Colon (tissue), 2 donors: ENCODE results near the gene TXLNB.
"Not testable (repeated sequence)": the region's sequence is repeated elsewhere in the genome, so short reads cannot be mapped to it uniquely, and the experiment has no call there.

Source experiments
- FAIRE-seq: peaks from 2 replicates; lab custom pipeline; 2012; peaks lifted over from hg19 to GRCh38; lab: Jason Lieb, UNC
- donor health status: control.
- donor health status: control.

TXLNB gene

DNA sequence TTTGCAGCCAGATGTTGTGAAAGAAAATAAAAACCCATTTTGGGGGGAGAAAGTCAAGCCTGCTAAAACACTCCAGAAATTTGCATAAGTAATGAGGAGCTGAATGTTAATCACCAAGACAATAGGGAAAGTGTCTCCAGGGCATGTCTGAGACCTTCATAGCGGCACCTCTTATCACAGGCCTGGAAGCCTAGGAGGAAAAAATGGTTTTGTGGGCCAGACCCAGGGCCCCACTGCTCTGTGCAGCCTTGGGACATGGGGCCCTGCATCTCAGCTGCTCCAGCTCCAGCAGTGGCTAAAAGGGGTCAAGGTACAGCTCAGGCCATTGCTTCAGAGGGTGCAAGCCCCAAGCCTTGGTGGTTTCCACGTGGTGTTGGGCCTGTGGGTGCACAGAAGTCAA is 57.6 kb downstream of the TXLNB start:
- not testable (repeated sequence) for FAIRE-seq

DNA sequence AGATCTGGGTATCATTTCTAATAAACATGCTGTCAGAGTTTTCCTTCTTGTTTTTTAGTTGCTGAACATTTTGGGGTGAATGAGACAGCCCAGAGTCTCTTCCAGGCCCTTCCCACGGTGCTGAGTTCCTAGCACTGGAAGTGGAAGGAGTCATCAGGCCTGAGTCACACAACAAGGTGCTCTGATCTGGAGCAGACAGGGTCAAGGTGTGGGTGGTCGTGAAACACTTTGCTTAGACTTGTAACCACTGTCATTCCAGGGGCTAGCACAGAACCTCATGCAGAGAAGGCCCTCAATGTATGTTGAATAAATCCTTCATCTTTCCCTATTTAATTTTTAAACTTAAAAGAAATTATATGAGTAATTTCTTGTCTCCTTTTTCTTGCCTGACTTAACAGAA is 60.6 kb downstream of the TXLNB start:
- FAIRE-seq: no peak

DNA sequence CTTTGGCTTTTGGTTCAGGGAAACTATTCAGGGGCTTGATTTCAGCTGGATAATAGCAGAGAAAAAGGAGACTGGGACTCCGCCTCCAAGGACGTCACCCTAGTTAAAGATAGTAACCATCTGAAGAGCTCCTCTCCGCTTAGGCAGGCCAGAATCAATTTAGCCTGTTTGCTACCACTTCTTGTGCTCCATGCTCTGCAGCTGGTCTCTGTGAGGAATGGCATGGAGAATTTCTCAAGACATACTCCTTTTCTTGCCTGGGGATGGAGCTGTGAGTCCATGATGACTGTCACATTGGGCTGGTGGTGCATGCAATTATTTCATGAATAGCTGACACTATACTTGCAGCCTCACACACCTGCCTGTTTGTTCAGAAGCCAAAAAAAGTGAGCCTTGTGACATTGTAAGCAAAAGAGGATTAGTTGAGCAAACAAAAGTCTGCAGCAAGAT is 61.4 kb downstream of the TXLNB start:
- FAIRE-seq: no peak

DNA sequence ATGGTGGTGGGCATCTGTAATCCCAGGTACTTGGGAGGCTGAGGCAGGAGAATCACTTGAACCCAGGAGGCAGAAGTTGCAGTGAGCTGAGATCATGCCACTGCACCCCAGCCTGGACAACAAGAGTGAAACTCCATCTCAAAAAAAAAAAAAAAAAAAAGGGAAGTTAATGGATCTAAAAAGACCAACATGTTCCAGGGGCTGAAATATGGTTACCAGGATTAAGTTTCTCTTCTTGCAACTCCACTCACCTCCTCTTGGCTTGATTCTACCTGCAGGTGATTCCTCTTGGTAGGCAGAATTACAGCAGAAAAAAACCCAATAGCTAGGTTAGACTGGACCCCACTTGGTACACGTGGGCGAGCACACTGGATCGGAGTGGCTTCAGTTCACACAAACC is 63.4 kb downstream of the TXLNB start:
- FAIRE-seq: not testable (repeated sequence)

DNA sequence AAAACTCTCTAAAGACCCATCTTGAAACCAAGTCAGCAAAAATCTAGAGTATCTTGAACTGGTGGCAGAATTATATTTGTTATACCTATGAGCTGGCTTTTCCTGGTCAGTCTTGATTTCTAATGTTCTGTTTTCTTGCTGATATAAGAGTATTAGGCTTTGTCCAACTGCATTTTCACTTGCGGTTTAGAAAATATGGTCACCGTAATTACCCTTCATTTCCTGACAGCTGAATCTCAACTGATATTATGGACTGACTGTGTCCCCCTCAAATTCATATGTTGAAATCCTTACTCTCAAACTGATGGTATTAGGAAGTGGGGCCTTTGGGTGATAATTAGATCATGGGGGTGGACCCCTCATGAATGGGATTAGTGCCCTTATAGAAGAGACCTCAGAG is 72.1 kb downstream of the TXLNB start:
- FAIRE-seq: no peak

DNA sequence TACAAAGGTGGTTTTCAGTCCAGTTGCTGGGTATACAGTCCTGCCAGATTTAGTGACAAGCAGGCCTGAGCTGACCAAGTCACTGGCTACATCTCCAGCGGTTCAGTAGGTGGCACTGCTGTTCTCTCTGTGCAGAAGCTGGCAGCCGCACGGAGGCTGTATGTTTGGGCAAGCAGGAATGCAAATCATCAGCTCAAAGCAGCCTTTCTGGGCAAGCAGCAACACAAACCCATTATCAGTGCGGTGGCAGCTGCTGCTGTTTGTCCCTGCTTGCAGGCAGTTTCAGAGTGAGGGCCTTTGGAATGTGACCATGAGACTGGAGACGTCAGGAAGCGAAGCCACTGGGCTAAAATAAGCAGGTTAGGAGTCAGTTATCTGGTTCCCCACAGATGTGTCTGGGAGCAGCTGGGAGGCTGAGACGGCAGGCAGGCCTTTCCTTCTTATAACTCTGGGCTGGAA is 72.5 kb downstream of the TXLNB start:
- FAIRE-seq: no peak

DNA sequence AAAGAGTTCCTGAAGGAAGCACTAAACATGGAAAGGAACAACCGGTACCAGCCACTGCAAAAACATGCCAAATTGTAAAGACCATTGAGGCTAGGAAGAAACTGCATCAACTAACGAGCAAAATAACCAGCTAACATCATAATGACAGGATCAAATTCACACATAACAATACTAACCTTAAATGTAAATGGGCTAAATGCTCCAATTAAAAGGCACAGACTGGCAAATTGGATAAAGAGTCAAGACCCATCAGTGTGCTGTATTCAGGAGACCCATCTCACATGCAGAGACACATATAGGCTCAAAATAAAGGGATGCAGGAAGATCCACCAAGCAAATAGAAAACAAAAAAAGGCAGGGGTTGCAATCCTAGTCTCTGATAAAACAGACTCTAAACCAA is 79.3 kb downstream of the TXLNB start:
- not testable (repeated sequence) for FAIRE-seq

DNA sequence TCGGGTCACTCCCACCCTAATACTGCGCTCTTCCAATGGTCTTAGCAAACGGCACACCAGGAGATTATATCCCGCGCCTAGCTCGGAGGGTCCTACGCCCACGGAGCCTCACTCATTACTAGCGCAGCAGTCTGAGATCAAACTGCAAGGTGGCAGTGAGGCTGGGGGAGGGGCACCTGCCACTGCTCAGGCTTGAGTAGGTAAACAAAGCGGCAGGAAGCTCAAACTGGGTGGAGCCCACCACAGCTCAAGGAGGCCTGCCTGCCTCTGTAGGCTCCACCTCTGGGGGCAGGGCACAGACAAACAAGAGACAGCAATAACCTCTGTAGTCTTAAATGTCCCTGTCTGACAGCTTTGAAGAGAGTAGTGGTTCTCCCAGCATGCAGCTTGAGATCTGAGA is 81.0 kb downstream of the TXLNB start:
- FAIRE-seq: not testable (repeated sequence)

DNA sequence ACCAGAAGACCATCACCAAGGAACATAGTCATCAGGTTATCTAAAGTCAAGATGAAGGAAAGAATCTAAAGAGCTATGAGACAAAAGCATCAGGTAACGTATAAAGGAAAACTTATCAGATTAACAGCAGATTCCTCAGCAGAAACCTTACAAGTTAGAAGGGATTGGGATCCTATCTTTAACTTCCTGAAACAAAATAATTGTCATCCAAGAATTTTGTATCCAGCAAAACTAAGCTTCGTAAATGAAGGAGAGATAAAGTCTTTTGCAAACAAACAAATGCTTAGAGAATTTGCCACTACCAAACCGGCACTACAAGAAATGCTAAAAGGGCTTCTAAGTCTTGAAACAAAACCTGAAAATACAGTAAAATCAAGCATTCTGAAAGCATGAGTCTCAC is 86.0 kb downstream of the TXLNB start:
- FAIRE-seq: no peak

DNA sequence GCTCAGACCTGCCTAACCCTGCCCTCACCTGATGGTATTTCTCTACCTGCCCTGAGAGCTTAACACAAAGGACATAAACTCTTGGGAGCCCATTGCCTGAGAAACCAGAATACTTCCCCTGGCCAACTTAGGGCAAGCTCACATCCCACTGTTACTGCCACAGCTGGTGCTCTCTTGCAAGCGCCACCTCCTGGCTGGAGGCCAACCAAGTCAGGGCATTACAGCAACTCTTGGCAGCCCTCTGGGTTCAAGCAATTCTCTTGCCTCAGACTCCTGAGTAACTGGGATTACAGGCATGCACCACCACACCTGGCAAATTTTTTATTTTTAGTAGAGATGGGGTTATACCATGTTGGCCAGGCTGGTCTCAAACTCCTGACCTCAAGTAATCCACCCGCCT is 86.8 kb downstream of the TXLNB start:
- no peak for FAIRE-seq

DNA sequence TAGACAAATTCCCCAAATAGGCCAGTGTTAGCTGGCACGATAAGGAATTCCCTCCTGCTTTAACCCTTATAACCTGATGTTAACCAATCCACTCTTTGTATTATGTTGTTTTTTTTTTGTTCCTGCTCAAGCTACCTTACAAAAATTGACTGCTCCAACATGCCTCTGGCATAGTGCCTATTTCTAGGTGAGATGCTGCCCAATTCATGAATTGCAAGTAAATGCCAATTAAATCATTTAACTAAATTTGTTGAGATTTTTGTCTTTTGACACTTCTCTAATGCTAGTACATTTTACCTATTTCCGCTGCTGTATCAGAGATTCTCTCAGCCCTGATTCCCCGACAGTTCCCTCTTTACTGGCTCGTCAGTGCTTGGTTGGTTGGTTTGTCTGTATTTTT is 90.4 kb downstream of the TXLNB start:
- no peak for FAIRE-seq

DNA sequence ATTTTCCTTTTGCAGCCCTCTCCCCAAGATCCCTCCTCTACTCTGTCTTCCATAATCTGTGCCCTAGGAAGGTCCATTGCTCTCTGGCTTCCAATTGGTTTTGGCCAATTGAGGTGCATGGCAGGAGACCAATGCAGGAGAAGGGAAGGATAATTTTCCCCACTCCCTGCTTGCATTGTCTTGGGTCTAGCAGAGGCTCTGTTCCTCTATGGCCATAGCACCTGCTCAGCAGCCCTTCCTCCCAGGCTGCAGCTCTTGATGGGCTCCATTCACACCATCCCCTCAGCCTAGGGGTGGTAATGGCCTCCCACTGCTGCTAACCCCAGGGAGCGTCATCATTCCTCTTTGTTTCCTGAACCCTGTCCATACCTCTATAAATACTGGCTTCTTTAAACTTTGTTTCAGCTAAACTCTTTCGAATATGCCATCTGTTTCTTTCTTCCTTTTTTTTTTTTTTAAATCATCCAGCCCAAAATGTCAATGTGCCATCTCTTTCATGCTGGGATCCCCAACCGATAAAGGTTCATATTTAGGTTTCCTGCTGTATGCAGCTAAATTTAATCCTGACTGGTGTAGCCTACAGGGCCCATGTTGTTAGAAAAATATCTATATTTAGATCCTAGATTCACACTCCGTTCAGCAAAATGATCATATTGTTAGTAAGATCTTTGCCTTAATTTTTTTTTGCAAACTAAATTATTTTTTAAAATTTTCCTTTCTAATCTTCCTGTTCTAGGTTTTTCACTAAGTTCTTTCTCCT is 93.1 kb downstream of the TXLNB start:
- FAIRE-seq: no peak

DNA sequence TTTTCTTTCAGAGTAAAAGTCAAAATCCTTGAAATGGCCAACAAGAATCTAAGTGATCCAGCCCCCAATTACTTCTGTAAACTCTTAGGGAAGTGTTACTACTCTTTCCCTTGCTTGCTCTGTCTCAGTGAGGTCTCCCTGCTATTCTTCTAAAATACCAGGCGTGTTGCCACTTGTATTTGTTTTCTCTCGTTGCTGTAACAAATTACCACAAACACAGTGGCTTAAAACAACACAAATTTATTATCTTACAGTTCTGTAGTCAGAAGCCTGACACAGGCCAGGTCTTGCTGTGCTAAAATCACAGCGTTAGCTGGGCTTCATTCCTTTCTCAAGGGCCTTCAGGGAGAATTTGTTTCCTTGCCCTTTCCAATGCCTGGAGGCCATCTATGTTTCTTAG is 97.1 kb downstream of the TXLNB start:
- FAIRE-seq: no peak
